Measurements from ENCODE around the gene PDE7B.

Gene PDE7B

GRCh38 chr6:136039185-136039584 lies 187.7 kb downstream of the PDE7B start:
- Histone ChIP-seq H3K27me3 (ENCODE audit: insufficient read depth, low read length) (no peaks in the 10 kb centered on the region), H3K79me2 (ENCODE audit: insufficient read depth, low read length) (no peaks in the 10 kb centered on the region), H3K4me3 (ENCODE audit: low read depth, low read length, poor library complexity, severe bottlenecking) (no peak overlapping the region), H3K9me3 (ENCODE audit: low read length) (no peaks in the 10 kb centered on the region), H3K36me3 (ENCODE audit: insufficient read depth, low read length) (no peaks in the 10 kb centered on the region), H2AFZ (ENCODE audit: low read length) (no peak overlapping the region), H3K4me1 (ENCODE audit: insufficient read depth, low read length, severe bottlenecking) (no peaks in the 10 kb centered on the region), H3F3A (ENCODE audit: insufficient read depth, low read length) (no peaks in the 10 kb centered on the region), H4K20me1 (ENCODE audit: insufficient read depth, low read length) (no peaks in the 10 kb centered on the region), H3K27ac (ENCODE audit: low read depth, low read length, poor library complexity, severe bottlenecking) (no peak overlapping the region), H3K9ac (ENCODE audit: low read length) (no peak overlapping the region), H3K9me2 (ENCODE audit: low read depth, low read length) (no peaks in the 10 kb centered on the region), H3K4me2 (ENCODE audit: low read length) (no peak overlapping the region)
- TF ChIP-seq CTCF (IDR thresholded peaks at IDR 0.05; ENCODE audit: low read length) (no peak), EZH2 (IDR thresholded peaks at IDR 0.05; ENCODE audit: borderline replicate concordance, low read length) (no peak)

GRCh38 chr6:136050475-136050874 lies 199.0 kb downstream of the PDE7B start:
- Histone ChIP-seq H3K4me1 (ENCODE audit: insufficient read depth, low read length, severe bottlenecking) (no peaks in the 10 kb centered on the region), H3K9me3 (ENCODE audit: low read length) (no peaks in the 10 kb centered on the region), H3K27ac (ENCODE audit: low read depth, low read length, poor library complexity, severe bottlenecking) (no peak overlapping the region), H3K4me3 (ENCODE audit: low read depth, low read length, poor library complexity, severe bottlenecking) (no peak overlapping the region), H4K20me1 (ENCODE audit: insufficient read depth, low read length) (no peaks in the 10 kb centered on the region), H3K27me3 (ENCODE audit: insufficient read depth, low read length) (no peaks in the 10 kb centered on the region), H2AFZ (ENCODE audit: low read length) (no peak overlapping the region), H3K79me2 (ENCODE audit: insufficient read depth, low read length) (no peaks in the 10 kb centered on the region), H3F3A (ENCODE audit: insufficient read depth, low read length) (no peaks in the 10 kb centered on the region), H3K9me2 (ENCODE audit: low read depth, low read length) (no peaks in the 10 kb centered on the region), H3K4me2 (ENCODE audit: low read length) (no peak overlapping the region), H3K9ac (ENCODE audit: low read length) (no peak overlapping the region), H3K36me3 (ENCODE audit: insufficient read depth, low read length) (no peaks in the 10 kb centered on the region)
- TF ChIP-seq CTCF (IDR thresholded peaks at IDR 0.05; ENCODE audit: low read length), result no peak
- TF ChIP-seq EZH2 (IDR thresholded peaks at IDR 0.05; ENCODE audit: borderline replicate concordance, low read length), result no peak

GRCh38 chr6:136051140-136051775 lies 199.8 kb downstream of the PDE7B start:
- H3K9ac ChIP-seq (ENCODE audit: low read length), result no peak overlapping the region
- no peak overlapping the region for H3K27ac ChIP-seq (ENCODE audit: low read depth, low read length, poor library complexity, severe bottlenecking)
- H2AFZ ChIP-seq (ENCODE audit: low read length), result no peak overlapping the region
- H3K4me3 ChIP-seq (ENCODE audit: low read depth, low read length, poor library complexity, severe bottlenecking), result no peak overlapping the region
- no peak overlapping the region for H3K4me2 ChIP-seq (ENCODE audit: low read length)
- H3K27me3 ChIP-seq (ENCODE audit: insufficient read depth, low read length), result no peaks in the 10 kb centered on the region
- no peaks in the 10 kb centered on the region for H3K9me2 ChIP-seq (ENCODE audit: low read depth, low read length)
- no peaks in the 10 kb centered on the region for H3K9me3 ChIP-seq (ENCODE audit: low read length)
- no peaks in the 10 kb centered on the region for H4K20me1 ChIP-seq (ENCODE audit: insufficient read depth, low read length)
- H3K36me3 ChIP-seq (ENCODE audit: insufficient read depth, low read length), result no peaks in the 10 kb centered on the region
- no peaks in the 10 kb centered on the region for H3F3A ChIP-seq (ENCODE audit: insufficient read depth, low read length)
- H3K4me1 ChIP-seq (ENCODE audit: insufficient read depth, low read length, severe bottlenecking), result no peaks in the 10 kb centered on the region
- no peaks in the 10 kb centered on the region for H3K79me2 ChIP-seq (ENCODE audit: insufficient read depth, low read length)
- TF ChIP-seq CTCF (IDR thresholded peaks at IDR 0.05; ENCODE audit: low read length), result no peak
- no peak for TF ChIP-seq EZH2 (IDR thresholded peaks at IDR 0.05; ENCODE audit: borderline replicate concordance, low read length)

All from OCI-LY1 (cell line).